IPS-18c (cell line): ENCODE measurements around the gene LRRC2.
"Not testable (repeated sequence)": the region's sequence is repeated elsewhere in the genome, so short reads cannot be mapped to it uniquely, and the experiment has no call there.

ENCODE experiments used
- H3K4me3 ChIP-seq: 2 replicates; pipeline ENCODE4 v1.7.0; 2013; ENCODE audit warnings: low read depth, mild to moderate bottlenecking, low read length, moderate library complexity; ENCODE audit not compliant: insufficient read depth
- H3K9me3 ChIP-seq: one replicate; pipeline ENCODE4 v1.6.1; 2013; ENCODE audit warnings: mild to moderate bottlenecking, low read length, moderate library complexity; ENCODE audit not compliant: control insufficient read depth, insufficient read depth

LRRC2 gene

DNA sequence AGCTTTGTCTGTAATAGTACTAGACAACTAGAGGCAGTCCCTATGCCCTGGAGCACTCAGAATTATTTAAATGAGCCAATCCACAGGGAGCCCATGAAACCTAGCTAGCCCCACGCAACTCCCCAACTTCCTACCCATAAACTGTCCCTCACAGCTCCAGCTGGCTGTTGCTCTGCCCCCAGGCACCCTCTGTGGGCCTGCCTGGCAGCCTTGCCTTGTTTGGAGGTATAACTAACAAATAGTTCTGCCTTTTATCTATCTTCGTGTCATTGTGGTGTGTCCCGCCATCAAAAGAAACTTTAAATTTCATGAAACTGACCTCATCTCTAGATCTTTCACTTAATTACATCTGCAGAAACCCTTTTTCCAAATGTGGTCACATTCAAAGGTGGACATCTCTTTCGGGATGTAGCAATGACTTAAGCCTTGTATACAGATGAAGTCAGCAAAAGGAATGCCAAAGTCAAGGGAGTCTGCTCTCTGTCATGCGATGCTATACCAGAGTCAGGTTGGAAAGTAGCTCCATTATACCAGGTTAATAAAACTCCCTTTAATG is 70.1 kb downstream of the LRRC2 start:
- Histone ChIP-seq H3K4me3 (no peak overlapping the region), H3K9me3 (peaks cover 2% of the 10 kb centered on the region)

DNA sequence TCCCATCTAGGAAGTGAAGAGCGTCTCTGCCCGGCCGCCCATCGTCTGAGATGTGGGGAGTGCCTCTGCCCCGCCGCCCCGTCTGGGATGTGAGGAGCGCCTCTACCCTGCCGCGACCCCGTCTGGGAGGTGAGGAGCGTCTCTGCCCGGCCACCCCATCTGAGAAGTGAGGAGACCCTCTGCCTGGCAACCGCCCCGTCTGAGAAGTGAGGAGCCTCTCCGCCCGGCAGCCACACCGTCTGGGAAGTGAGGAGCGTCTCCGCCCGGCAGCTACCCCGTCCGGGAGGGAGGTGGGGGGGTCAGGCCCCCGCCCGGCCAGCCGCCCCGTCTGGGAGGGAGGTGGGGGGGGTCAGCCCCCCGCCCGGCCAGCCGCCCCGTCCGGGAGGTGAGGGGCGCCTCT is 71.6 kb downstream of the LRRC2 start:
- not testable (repeated sequence) for H3K9me3 ChIP-seq, H3K4me3 ChIP-seq

DNA sequence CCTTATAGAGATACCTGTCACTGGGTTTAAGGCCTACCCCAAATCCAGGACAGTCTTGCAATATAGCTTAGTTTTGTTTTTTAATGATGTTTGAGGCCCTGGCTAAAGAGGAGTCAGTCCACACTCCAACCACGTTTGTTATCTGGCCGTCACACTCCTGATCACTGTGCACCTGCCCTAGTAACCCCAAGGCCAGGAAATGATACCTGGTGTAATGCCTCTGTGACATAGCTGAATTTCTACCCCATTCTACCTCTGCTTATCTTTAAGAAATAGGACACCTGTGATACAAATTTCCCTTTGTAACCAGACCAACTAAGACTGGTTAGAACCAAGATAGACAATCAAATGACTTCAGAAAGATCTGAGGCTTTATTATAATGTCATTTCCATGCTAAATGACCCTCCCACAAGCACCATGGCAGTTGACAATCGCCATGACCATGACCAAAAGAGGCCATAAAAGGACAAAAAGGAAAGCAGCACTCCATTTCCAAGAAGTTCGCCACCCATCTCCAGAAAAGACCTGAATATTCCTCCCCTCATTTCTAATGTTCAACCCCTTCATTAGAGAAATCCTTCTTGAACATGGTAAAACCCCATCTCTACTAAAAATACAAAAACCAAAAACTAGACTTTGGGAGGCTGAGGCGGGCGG is 73.1 kb downstream of the LRRC2 start:
- Histone ChIP-seq H3K9me3 (no peaks in the 10 kb centered on the region), H3K4me3 (no peak overlapping the region)

DNA sequence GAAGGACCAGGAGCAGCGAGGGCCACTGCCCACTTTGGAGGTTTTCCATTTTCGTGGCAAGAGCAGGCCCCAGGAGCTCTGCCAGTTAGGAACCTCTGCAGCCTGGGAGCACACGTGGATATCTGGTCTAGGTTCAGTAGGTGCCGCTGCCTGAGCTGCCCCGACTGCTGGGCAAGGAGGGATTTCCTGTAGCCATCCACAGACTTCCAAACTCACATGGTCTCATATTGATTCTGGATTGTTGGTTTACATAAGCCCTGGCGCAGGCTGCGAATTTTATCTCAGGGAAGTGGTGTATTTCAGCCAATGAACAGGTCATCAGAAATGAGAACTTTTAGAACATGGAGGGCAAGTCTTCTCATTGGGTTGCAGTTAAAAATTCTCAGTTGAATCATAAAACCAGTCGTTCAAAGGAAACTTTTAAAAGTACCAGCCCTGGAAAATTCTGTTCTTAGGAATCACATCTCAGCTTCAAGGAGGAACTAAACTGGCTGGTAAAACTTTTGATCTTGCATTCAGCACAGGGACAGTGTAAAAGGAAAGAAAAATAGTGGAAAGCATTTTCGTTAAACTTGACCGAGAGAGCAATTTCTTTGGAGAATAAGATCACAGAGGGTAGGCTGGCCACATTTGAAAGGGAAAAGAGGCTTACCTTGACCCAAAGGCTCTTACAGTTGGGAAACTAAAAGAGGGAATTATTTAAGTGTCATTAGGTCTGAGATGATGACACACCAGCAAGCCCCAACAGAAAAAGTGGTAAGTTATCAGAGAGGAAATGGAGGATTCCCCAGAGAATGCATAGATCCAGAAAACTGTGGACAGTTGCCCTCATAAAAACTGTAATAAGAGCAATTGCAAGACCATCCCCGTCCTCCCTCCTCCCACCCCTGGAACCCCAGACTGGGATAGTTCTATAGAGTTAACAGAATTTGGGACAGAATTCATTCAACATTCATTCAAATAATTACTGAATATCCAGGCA is 74.7 kb downstream of the LRRC2 start:
- H3K4me3 ChIP-seq: no peak overlapping the region
- no peaks in the 10 kb centered on the region for H3K9me3 ChIP-seq

DNA sequence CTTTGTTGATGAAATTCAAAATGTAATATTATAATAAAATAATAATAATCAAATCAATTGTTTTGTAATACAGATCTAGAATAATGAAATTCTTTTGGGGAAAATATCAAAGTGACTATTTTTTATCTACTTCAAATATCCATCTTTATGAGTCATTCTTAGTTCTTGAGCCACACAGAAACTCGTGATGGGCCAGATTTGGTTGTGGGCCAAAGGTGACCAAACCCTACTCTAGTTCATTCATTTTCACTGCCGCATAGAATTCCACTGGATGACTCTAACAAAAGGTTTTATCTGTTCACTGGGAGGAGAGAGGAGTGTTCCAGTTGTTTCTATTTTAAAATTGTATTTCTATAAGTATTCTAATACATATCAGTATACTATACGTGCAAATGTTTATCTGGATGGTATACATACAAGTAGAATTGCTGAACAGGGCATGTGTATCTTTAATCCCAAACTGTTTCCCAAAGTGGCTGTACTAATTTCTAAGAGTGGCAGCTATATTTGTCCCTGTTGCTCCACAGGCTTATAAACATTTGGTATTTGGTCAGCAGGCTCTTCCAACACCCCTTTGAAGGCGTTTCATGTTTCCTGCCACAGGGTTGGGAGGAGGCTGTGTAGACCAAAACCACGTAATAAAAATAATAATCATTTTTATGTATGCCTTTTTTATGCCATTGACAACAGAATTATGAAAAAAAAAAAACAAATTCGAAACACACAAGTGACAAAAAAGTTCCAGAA is 75.6 kb downstream of the LRRC2 start:
- no peaks in the 10 kb centered on the region for H3K9me3 ChIP-seq
- H3K4me3 ChIP-seq: no peak overlapping the region

DNA sequence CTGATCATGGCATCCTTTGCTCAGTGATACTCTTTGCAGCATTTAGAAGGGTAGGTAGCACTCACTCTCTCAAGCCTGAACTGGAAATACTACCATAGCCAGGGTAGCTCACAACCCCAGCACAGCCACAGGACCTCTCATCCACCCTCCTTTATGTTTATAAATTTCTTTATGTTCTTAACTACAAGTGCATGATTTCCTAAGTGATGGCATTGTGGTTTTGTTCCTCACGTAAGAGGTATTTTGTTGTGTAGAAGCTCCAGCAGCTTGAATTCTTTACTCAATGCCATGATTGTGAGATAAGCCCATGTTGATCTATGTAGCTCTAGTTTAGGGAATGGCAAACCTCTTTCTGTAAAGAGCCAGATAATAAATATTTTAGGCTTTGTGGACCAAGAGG is 76.2 kb downstream of the LRRC2 start:
- no peak overlapping the region for H3K4me3 ChIP-seq
- H3K9me3 ChIP-seq: no peaks in the 10 kb centered on the region

DNA sequence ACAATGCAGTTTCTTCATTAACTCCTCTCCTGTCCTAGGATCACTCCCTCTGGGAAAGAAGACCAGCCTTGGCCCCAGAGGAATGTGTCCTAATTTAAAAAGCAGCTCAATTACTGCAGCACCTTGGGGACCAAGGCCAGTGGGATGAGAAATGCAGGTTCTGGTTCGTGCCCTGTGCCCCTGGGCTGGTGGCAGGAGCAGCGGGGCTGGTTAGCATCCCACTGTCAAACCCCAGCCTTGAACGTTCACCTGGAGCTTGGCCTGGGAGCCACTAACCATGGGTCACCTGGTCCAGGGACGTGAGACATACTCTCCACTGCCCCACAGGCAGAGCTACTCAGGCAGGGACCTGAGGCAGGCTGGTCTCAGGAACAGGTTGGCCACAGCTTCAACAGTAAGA is 76.7 kb downstream of the LRRC2 start:
- Histone ChIP-seq H3K9me3 (no peaks in the 10 kb centered on the region), H3K4me3 (no peak overlapping the region)

DNA sequence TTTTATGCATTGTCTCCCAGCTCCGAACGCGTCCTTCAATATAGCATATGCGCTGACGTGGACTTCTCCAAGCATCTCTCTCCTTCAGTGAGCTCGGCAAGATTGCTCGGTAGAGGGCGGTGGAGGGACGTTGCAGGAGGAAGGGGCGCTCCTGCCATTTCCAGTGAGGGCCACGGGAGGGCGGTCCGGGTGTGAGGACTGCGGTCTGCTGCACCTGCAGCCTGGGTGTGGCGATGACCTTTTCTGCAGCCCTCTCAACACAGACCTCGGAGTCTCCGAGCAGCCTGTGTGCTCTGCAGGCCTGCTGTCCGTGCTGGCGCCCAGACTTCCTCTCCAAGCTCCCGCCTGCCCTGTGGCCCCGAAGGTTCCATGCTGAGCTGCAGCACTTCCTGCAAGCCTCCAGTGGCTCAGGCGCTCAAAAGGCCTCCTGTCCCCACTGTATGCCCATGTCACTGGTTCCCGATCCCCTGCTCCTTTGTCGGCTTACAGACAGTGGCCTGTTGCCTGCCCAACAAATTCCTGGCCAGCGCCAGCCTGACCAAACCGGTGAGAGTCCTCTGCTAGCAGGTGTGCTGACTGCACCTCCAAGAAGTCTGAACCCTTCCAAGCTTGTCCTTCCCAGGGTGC is 77.3 kb downstream of the LRRC2 start:
- H3K4me3 ChIP-seq: no peak overlapping the region
- H3K9me3 ChIP-seq: no peaks in the 10 kb centered on the region

DNA sequence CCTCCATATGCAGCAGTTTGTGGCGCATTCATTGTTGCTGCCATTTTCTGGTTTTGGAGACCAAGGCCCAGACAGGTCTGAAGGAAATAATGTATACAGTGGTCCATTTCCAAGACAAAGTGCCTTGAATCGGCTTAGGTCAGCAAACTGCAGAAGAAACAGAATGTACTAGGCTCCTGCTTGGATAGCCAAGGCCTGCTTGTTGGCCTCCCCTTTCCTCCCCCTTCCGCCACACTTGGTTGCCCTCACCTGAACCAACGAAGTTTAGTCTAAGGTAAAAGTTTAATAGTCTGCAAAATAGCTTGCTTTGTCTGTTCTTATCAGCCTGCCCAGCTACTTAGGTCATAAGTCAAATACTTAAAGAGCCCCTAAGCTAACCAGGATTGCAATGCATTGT is 80.3 kb downstream of the LRRC2 start:
- H3K9me3 ChIP-seq: no peaks in the 10 kb centered on the region
- no peak overlapping the region for H3K4me3 ChIP-seq

DNA sequence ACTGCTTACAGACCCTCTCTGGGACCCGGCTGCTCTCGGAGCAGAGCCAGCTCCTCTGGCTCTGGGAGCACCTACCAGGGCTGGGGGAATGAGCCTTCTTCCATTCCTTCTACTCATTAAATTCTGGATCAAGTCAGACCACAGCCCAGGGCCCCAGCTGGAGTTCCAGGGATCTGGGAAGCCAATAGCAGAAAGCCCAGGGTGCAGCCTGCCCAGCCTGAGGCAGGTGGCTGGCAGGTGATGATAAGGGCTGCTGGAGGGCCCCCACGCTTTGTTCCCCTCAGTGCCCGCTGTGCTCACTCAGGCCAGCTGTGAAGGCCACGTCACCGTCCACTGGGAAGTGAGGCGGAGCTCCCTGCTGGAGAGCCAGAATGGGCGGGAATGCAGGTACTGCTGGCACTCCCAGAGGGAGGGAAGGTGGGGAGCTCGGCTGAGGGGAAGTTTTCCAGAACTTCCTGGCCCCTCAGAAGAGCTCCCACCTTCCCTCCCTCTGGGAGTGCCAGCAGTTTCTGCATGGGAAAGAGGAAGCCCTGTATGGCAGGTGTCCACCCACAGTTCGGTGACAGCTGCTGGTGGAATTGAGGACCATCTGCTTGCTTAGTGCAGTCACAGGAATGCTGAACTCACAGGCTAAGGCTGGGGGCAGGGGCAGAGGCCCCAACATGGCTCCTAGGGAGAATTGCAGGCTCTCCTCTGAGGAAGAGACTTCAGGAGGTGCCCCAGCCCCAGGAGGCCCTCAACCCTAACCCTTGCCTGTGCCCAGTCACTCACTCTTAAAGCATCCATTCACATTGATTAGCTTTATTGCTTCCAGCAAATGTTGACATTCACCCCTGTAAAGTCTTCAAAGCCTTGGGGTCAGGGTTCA is 81.0 kb downstream of the LRRC2 start:
- Histone ChIP-seq H3K9me3 (no peaks in the 10 kb centered on the region), H3K4me3 (no peak overlapping the region)

DNA sequence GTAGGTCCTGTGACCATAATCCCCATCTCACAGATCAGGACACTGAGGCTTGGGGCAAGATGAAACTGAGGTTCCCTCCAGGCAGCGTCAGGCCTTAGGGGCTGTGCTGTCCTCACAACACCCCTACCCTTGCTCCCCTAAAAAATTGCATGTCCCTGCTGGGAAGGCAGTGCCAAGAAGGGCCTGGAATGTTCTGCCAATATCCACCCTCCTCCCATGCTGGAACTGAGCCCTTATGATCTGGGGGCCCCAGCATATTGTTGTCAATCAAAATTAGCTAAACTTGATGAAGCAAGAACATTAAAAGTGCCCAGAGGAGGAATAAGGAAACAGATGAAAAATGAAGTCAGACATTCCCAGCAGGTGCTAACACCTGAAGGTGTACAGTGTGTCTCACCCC is 81.7 kb downstream of the LRRC2 start:
- Histone ChIP-seq H3K9me3 (no peaks in the 10 kb centered on the region), H3K4me3 (no peak overlapping the region)

DNA sequence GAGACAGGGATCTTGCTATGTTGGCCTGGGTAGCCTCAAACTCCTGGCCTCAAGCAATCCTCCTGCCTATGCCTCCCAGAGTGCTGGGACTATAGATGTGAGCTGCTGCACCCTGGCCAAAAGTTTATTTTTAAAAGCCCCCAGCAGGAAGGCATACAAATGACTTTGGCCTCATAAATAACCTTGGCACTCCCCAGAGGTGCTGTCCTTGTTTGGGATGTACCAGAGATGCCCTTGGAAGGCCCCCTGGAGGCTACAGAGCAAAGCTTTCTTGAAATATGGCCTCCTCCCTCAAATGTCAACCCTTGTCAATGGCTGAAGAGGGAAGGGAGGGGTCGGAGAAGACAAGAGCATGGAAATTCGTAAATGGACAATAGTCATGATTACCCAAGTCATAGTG is 82.3 kb downstream of the LRRC2 start:
- H3K9me3 ChIP-seq: no peaks in the 10 kb centered on the region
- H3K4me3 ChIP-seq: no peak overlapping the region

DNA sequence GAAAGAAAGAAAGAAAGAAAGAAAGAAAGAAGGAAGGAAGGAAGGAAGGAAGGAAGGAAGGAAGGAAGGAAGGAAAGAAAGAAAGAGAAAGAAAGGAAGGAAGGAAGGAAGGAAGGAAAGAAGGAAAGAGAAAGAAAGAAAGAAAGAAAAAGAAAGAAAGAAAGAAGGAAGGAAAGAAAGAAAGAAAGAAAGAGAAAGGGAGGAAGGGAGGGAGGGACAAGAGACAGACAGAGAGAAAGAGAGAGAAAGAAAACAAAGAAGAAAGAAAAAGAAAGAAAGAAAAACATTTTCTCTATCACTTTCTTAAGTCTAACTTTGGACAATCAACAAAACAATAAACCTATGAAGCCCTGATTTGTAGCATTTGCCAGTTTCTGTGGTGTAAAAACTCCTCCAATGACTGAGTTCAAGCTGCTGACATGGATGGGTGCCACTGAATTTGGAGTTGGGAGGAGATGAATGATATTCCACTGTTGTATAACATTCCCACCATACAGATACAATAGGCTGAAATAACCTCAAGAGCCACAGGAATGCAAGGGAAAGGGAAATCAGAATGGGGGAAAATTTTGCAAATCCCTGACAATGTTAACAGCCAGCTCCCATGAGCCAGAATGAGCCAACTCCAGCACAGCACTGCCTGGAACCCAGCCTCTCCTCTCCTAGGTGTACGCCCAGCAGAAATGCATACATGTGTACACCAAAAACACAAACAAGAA is 83.3 kb downstream of the LRRC2 start:
- Histone ChIP-seq H3K9me3 (no peaks in the 10 kb centered on the region), H3K4me3 (no peak overlapping the region)

DNA sequence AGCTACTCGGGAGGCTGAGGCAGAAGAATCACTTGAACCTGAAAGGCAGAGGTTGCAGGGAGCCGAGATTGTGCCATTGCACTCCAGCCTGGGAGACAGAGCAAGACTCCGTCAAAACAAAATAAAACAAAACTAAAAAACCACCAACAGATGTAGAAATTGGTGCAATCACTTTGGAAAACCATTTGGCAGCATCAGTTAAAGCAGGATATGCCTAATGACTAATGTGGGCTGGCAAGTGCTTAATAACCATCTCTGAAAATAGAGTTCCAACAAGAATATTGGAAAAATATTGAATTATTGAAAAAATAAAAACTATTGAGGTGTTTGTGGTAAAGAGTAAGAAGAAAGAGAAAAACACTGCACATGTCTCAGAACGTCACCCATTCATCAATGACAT is 84.5 kb downstream of the LRRC2 start:
- Histone ChIP-seq H3K9me3 (no peaks in the 10 kb centered on the region), H3K4me3 (no peak overlapping the region)

DNA sequence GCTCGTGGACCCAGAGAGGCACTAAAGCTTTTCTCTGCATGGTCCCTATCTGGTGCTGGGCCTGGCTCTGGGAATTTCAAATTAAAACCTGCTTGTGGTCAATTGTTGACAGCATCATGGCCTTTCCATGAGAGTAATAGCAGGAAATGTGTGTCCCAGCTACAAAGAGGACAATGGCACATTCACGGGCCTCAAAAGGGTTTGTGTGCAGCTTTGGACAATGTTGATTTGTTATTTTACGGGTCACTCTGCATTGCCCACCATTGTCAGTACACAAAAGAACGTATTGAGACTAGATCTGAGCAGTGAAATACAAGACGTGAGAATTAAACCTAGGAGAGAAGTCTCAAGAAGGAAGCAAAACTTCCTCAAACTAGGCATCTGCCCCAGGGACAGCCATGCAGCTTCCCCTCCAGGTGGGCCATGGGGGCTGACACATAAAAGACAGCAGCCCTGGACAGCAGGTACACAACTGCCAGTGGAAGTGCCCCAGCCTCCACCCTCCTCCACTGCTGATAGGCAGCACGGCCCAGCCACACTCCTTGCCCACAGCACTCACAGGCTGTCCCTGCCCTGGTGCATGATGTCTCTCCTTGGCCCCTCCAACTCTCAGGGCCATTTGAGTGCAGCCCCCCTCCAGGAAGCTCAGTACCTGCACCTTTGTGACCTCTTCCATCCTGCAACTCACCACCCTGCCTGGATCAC is 85.5 kb downstream of the LRRC2 start:
- no peaks in the 10 kb centered on the region for H3K9me3 ChIP-seq

More for the DNA sequence above, 85.5 kb downstream of the LRRC2 start:
- no peak overlapping the region for H3K4me3 ChIP-seq
